Kidney (tissue), 14 donors: ENCODE data around the gene DACT3. TPM values are rescaled to one million over a fixed set of nuclear protein-coding genes. Genes with fewer than 3 reads are reported as not detected.

ENCODE experiments used
- DNase-seq, 5 donors: peaks; one replicate each; pipeline ENCODE4 v3.0.0-alpha.2; 2013 to 2020
- FAIRE-seq: peaks from 2 replicates; lab custom pipeline; 2012; peaks lifted over from hg19 to GRCh38; lab: Jason Lieb, UNC
- H3K27ac ChIP-seq, 2 donors: one replicate each; pipeline ENCODE4 v1.7.0; 2013; ENCODE audit warnings: low read depth in 2 of 2, low read length in 2 of 2, inconsistent platforms in 1 of 2
- H3K27me3 ChIP-seq: one replicate; pipeline ENCODE4 v1.7.1; 2013; ENCODE audit warnings: low read length, inconsistent platforms; ENCODE audit not compliant: control insufficient read depth, insufficient read depth
- H3K36me3 ChIP-seq, 3 donors: one replicate each; pipeline versions ENCODE4 v1.7.0 to v1.7.1; 2013; ENCODE audit warnings: low read length in 3 of 3, control low read depth in 1 of 3, inconsistent platforms in 1 of 3; ENCODE audit not compliant: insufficient read depth in 3 of 3, control insufficient read depth in 2 of 3
- H3K4me1 ChIP-seq, 3 donors: one replicate each; pipeline versions ENCODE4 v1.7.0 to v1.7.1; 2013; ENCODE audit warnings: low read length in 3 of 3, inconsistent platforms in 1 of 3, low read depth in 1 of 3; ENCODE audit not compliant: control insufficient read depth in 2 of 3, insufficient read depth in 2 of 3
- H3K4me3 ChIP-seq, 3 donors: one replicate each; pipeline versions ENCODE4 v1.7.0 to v1.8.1; 2013; ENCODE audit warnings: low read length in 3 of 3, control low read depth in 1 of 3, inconsistent platforms in 1 of 3
- H3K9ac ChIP-seq, 3 donors: one replicate each; pipeline versions ENCODE4 v1.7.0 to v1.7.1; 2013; ENCODE audit warnings: low read length in 3 of 3, control low read depth in 1 of 3, inconsistent platforms in 1 of 3
- H3K9me3 ChIP-seq, 3 donors: one replicate each; pipeline versions ENCODE4 v1.7.0 to v1.7.1; 2013; ENCODE audit warnings: low read length in 3 of 3, control low read depth in 1 of 3, inconsistent platforms in 1 of 3; ENCODE audit not compliant: control insufficient read depth in 2 of 3, insufficient read depth in 1 of 3
- intact Hi-C: fragments of 100-400 bp; cut with DNase I; formaldehyde crosslinking; loops from one replicate; pipeline ENCODE4 v1.11.1; 2022
- polyA plus RNA-seq: library from polyadenylated mRNA; stranded (reverse); fragments of 350-450 nt; fragmentation: Illumina TruSeq; extraction: RNeasy Lipid Tissue Mini Kit (QIAGEN cat#74804); gene quantifications from one replicate; pipeline ENCODE4 v1.2.3, GENCODE V29; 2014; ENCODE audit warnings: low read depth, low replicate concordance; ENCODE audit not compliant: insufficient read depth
- total RNA-seq: library from RNA; stranded (reverse); fragmentation: NEBNext Ultra II Directional; extraction: Animal tissue kit (Norgen Biotek cat#: 25700); gene quantifications from one replicate; pipeline ENCODE4 v1.2.1, GENCODE V29; 2021
- TF ChIP-seq, protein P1 (sequence below): IDR thresholded peaks from 3 replicates; pipeline ENCODE4 v1.5.1; 2012; ENCODE audit warnings: mild to moderate bottlenecking, moderate library complexity, borderline replicate concordance; ENCODE audit not compliant: insufficient read depth; ENCODE audit errors: extremely low read depth
- donor health status: control.
- donor health status: control.
- donor health status: control.
- donor health status: control.
- donor health status: control.
- donor health status: DM: yes; HTN: yes; CAD: no.
- donor health status: Normal renal cell carcinoma (clear cell type).

The DACT3 gene
- total and polyA plus RNA-seq, 2 donors from 2014 or later, result 5.4 to 10.4 TPM

DNA sequence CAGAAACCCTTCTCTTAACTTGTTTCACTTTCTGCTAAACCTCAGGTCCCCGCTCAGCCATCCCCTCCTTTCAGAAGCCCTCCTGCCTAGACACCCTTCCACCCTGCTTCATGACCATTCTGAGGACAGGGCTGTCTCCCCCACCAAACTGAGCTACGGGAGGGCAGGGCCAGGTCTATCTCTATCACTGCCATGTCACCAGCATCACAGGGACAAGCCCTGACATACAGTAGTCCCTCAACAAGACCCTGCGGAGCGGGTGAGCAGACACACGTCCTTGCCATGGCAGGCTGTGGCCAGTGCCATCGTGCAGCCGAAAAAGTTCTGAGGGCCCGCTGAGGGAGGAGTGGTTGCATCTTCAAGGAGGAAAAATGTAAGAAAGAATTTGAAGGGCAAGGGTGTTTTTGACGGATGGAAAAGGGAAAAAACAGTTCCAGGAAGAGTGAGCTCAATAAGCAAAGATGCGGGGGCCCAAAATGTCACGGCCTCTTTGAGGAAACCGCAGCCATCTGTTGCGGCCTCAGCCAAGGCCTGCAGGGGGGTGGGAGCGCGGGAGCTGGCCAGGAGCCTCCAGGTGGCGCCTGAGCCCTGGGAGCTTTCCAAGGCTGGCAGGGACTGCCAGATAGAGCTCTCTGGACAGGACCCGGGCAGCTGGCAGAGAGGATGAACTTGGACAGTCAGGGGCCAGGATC is 44.2 kb downstream of the DACT3 start:
- no peaks in the 10 kb centered on the region for H3K9me3 ChIP-seq
- TF ChIP-seq, protein P1, sequence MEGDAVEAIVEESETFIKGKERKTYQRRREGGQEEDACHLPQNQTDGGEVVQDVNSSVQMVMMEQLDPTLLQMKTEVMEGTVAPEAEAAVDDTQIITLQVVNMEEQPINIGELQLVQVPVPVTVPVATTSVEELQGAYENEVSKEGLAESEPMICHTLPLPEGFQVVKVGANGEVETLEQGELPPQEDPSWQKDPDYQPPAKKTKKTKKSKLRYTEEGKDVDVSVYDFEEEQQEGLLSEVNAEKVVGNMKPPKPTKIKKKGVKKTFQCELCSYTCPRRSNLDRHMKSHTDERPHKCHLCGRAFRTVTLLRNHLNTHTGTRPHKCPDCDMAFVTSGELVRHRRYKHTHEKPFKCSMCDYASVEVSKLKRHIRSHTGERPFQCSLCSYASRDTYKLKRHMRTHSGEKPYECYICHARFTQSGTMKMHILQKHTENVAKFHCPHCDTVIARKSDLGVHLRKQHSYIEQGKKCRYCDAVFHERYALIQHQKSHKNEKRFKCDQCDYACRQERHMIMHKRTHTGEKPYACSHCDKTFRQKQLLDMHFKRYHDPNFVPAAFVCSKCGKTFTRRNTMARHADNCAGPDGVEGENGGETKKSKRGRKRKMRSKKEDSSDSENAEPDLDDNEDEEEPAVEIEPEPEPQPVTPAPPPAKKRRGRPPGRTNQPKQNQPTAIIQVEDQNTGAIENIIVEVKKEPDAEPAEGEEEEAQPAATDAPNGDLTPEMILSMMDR, result peak; percentile 46
- no peak overlapping the region for H3K9ac ChIP-seq
- peaks cover 0 to 7% (median 4%) of the 10 kb centered on the region in 3 donors for H3K4me1 ChIP-seq
- peak; percentile 59 to 78 (median 64) for DNase-seq
- H3K27ac ChIP-seq, result no peak overlapping the region
- intact Hi-C loops, result no loop called here
- no peak for FAIRE-seq
- no peaks in the 10 kb centered on the region for H3K27me3 ChIP-seq
- no peaks in the 10 kb centered on the region for H3K36me3 ChIP-seq
- no peak overlapping the region for H3K4me3 ChIP-seq

DNA sequence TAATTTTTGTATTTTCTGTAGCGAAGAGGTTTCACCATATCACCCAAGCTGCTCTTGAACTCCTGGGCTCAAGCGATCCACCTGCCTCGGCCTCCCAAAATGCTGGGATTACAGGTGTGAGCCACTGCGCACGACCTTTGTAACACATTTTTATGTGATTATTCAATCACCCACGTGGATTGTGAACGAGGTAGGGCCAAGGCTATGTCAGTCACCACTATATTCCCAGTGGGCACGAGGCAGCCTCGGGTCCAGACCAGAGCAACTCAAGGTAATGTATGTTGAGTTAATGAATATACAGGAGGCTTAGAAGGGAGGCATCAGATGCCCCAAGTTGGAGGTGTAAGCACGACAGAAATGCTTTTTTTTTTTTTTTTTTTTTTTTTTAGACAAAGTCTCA is 45.0 kb downstream of the DACT3 start:
- intact Hi-C loops, result no loop called here
- FAIRE-seq (no peak), DNase-seq (peak in 2 of 5 donors; percentile 22 to 31)
- Histone ChIP-seq H3K9me3 (no peaks in the 10 kb centered on the region), H3K27me3 (no peaks in the 10 kb centered on the region), H3K4me3 (no peak overlapping the region), H3K4me1 (peaks cover 0 to 7% (median 4%) of the 10 kb centered on the region in 3 donors), H3K36me3 (no peaks in the 10 kb centered on the region), H3K27ac (no peak overlapping the region), H3K9ac (no peak overlapping the region)
- TF ChIP-seq, protein P1, result no peak

DNA sequence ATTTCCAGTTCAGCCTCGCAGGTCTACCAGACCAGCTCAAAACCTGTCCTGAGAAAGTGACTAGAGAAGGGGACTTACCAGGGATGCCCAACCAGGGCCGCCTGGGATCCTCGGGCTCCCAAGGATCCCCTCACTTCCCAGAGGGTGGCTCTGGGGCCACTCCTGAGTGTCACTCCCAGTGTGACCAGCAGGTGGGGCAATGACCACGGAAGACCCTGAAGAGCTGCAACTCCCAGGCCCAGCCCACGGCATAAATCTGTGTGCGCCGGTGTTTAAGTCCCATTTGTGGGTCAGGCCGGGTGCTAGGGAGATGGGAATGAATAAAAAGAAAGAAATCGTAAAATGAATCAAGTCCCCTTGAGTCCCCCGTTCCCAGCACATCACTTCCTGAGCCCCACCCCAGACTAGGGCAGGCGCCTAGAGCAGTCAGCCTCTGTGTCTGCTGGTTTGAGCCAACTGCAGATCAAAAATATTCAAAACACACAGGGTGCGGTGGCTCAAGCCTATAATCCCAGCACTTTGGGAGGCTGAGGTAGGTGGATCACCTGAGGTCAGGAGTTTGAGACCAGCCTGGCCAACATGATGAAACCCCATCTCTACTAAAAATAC is 46.8 kb downstream of the DACT3 start:
- Histone ChIP-seq H3K27ac (no peak overlapping the region), H3K9ac (no peak overlapping the region), H3K4me1 (peaks cover 0 to 6% (median 0%) of the 10 kb centered on the region in 3 donors), H3K9me3 (no peaks in the 10 kb centered on the region), H3K36me3 (peaks cover 0 to 6% (median 0%) of the 10 kb centered on the region in 3 donors), H3K27me3 (no peaks in the 10 kb centered on the region), H3K4me3 (no peak overlapping the region)
- DNase-seq (peak; percentile 84 to 93 (median 87)), FAIRE-seq (no peak)
- TF ChIP-seq, protein P1, result peak; percentile 83
- intact Hi-C loops, result loop anchor here (5.0 kb wide), 1 partner anchor 48 kb away; the partner anchor contains the start of gene DACT3
